H1 (cell line): ENCODE results near the gene NUDT3. TPM values are rescaled to one million over a fixed set of nuclear protein-coding genes. Genes with fewer than 3 reads are reported as not detected.

Experiments
- CBX5 ChIP-seq: fragments of 300-800, 300-1000 bp; sonication (generic); IDR thresholded peaks from 2 replicates; pipeline ENCODE4 v1.7.1; 2016; ENCODE audit warnings: antibody characterized with exemption, low read length, low read depth
- MAFK ChIP-seq: IDR thresholded peaks from 2 replicates; pipeline ENCODE4 v1.6.1; 2012; ENCODE audit warnings: low read depth, mild to moderate bottlenecking, improper control_type of control experiment, low read length
- polyA plus RNA-seq, 7 experiments: library from polyadenylated mRNA; depleted of rRNA in 3 of 7; stranded (reverse) in 5 of 7; unstranded in 2 of 7; fragments of >200 nt in 5 of 7; fragments of 200-250 nt in 2 of 7; gene quantifications; 1 replicate in 5 of 7; 2 replicates in 1 of 7; 4 replicates in 1 of 7; pipeline versions ENCODE4 v1.2.1 to v1.2.3, GENCODE V29; 2011 to 2013; ENCODE audit warnings: missing spikeins in 2 of 7, mixed read lengths in 2 of 7
- total RNA-seq: library from RNA; stranded (reverse); fragmentation: NEBNext Ultra II Directional; extraction: Animal tissue kit (Norgen Biotek cat#: 25700); gene quantifications from 2 replicates; pipeline ENCODE4 v1.2.1, GENCODE V29; 2021
- TF ChIP-seq, protein P1 (sequence below): fragments of 300-600 bp; sonication (generic); IDR thresholded peaks from 2 replicates; pipeline ENCODE4 v1.7.1; 2012; ENCODE audit warnings: low read length, moderate library complexity, mild to moderate bottlenecking, inconsistent platforms; ENCODE audit not compliant: insufficient replicate concordance

The NUDT3 gene
- total and polyA plus RNA-seq, 2 of the 8 experiments (the other 6 are each of a cell fraction or from before 2014, with no cell fraction given): 14.1 to 36.9 TPM

DNA sequence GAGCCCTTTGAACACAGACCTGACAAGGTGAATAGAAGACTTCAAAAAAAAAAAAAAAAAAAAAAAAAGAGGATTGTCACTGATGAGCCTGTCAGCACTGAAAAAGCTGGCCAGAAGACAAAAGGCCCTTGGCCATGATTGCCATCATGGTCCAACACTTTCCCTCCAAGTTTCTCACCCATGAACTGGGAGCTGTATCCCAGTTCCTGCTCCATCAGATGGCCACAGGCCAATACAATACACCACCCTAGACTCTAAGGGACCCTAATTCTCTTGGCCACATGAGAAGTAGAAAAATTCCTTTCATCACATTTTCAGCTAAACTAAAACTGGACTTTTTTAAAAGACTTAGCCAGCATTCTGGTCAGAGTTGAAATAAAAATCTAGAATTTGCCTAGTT is 50.2 kb downstream of the NUDT3 start (continued):
- TF ChIP-seq, protein P1, sequence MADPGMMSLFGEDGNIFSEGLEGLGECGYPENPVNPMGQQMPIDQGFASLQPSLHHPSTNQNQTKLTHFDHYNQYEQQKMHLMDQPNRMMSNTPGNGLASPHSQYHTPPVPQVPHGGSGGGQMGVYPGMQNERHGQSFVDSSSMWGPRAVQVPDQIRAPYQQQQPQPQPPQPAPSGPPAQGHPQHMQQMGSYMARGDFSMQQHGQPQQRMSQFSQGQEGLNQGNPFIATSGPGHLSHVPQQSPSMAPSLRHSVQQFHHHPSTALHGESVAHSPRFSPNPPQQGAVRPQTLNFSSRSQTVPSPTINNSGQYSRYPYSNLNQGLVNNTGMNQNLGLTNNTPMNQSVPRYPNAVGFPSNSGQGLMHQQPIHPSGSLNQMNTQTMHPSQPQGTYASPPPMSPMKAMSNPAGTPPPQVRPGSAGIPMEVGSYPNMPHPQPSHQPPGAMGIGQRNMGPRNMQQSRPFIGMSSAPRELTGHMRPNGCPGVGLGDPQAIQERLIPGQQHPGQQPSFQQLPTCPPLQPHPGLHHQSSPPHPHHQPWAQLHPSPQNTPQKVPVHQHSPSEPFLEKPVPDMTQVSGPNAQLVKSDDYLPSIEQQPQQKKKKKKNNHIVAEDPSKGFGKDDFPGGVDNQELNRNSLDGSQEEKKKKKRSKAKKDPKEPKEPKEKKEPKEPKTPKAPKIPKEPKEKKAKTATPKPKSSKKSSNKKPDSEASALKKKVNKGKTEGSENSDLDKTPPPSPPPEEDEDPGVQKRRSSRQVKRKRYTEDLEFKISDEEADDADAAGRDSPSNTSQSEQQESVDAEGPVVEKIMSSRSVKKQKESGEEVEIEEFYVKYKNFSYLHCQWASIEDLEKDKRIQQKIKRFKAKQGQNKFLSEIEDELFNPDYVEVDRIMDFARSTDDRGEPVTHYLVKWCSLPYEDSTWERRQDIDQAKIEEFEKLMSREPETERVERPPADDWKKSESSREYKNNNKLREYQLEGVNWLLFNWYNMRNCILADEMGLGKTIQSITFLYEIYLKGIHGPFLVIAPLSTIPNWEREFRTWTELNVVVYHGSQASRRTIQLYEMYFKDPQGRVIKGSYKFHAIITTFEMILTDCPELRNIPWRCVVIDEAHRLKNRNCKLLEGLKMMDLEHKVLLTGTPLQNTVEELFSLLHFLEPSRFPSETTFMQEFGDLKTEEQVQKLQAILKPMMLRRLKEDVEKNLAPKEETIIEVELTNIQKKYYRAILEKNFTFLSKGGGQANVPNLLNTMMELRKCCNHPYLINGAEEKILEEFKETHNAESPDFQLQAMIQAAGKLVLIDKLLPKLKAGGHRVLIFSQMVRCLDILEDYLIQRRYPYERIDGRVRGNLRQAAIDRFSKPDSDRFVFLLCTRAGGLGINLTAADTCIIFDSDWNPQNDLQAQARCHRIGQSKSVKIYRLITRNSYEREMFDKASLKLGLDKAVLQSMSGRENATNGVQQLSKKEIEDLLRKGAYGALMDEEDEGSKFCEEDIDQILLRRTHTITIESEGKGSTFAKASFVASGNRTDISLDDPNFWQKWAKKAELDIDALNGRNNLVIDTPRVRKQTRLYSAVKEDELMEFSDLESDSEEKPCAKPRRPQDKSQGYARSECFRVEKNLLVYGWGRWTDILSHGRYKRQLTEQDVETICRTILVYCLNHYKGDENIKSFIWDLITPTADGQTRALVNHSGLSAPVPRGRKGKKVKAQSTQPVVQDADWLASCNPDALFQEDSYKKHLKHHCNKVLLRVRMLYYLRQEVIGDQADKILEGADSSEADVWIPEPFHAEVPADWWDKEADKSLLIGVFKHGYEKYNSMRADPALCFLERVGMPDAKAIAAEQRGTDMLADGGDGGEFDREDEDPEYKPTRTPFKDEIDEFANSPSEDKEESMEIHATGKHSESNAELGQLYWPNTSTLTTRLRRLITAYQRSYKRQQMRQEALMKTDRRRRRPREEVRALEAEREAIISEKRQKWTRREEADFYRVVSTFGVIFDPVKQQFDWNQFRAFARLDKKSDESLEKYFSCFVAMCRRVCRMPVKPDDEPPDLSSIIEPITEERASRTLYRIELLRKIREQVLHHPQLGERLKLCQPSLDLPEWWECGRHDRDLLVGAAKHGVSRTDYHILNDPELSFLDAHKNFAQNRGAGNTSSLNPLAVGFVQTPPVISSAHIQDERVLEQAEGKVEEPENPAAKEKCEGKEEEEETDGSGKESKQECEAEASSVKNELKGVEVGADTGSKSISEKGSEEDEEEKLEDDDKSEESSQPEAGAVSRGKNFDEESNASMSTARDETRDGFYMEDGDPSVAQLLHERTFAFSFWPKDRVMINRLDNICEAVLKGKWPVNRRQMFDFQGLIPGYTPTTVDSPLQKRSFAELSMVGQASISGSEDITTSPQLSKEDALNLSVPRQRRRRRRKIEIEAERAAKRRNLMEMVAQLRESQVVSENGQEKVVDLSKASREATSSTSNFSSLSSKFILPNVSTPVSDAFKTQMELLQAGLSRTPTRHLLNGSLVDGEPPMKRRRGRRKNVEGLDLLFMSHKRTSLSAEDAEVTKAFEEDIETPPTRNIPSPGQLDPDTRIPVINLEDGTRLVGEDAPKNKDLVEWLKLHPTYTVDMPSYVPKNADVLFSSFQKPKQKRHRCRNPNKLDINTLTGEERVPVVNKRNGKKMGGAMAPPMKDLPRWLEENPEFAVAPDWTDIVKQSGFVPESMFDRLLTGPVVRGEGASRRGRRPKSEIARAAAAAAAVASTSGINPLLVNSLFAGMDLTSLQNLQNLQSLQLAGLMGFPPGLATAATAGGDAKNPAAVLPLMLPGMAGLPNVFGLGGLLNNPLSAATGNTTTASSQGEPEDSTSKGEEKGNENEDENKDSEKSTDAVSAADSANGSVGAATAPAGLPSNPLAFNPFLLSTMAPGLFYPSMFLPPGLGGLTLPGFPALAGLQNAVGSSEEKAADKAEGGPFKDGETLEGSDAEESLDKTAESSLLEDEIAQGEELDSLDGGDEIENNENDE: no peak
- TF ChIP-seq CBX5 (no peak), MAFK (no peak)
- TF ChIP-seq, all 59 proteins: peak for 0
